ENCODE measurements around the gene COL10A1.

GRCh38 chr6:116152620-116153019 is 26.7 kb upstream of the COL10A1 start:
- TF ChIP-seq POLR2A (IDR thresholded peaks at IDR 0.05; ENCODE audit: low read depth, low read length) = no peak
- no peak for TF ChIP-seq USF2 (IDR thresholded peaks at IDR 0.05; ENCODE audit: low read depth, low read length)
- TF ChIP-seq FOS (IDR thresholded peaks at IDR 0.05; ENCODE audit: low read depth, low read length) = no peak
- TF ChIP-seq CTCF (conservative IDR thresholded peaks at IDR 0.05; ENCODE audit: low read depth, low read length) = no peak
- TF ChIP-seq CEBPB (IDR thresholded peaks at IDR 0.05; ENCODE audit: low read depth, low read length) = no peak
- no peak for TF ChIP-seq NFE2L2 (IDR thresholded peaks at IDR 0.05; ENCODE audit: low read depth, low read length)
- TF ChIP-seq RAD21 (IDR thresholded peaks at IDR 0.05; ENCODE audit: low read length) = no peak
- TF ChIP-seq SMC3 (IDR thresholded peaks at IDR 0.05; ENCODE audit: low read depth, low read length) = no peak
- TF ChIP-seq MXI1 (IDR thresholded peaks at IDR 0.05; ENCODE audit: borderline replicate concordance, low read depth, low read length) = no peak
- no peak for TF ChIP-seq RFX5 (IDR thresholded peaks at IDR 0.05; ENCODE audit: low read depth, low read length)
- no peak for TF ChIP-seq ELK1 (IDR thresholded peaks at IDR 0.05; ENCODE audit: borderline replicate concordance, low read depth, low read length)
